Tibial artery (tissue), 4 donors: Measurements from ENCODE around the gene DIAPH1.

Experiments used
- DNase-seq, 2 donors: peaks; one replicate each; pipeline ENCODE4 v3.0.0-alpha.2; 2019
- H3K27ac ChIP-seq, 2 donors: fragments of 200-600 bp; sonication (generic) in 1 of 2; 1 replicate in 1 of 2; 2 replicates in 1 of 2; pipeline ENCODE4 v1.5.1; 2018 to 2019; ENCODE audit warnings: mild to moderate bottlenecking in 1 of 2
- H3K27me3 ChIP-seq, 2 donors: fragments of 200-600 bp; sonication (generic) in 1 of 2; one replicate each; pipeline versions ENCODE4 v1.5.1 to v1.6.0; 2016 to 2019
- H3K36me3 ChIP-seq, 3 donors: fragments of 200-600 bp; sonication (generic) in 2 of 3; one replicate each; pipeline ENCODE4 v1.5.1; 2016 to 2019; ENCODE audit warnings: mild to moderate bottlenecking in 2 of 3
- H3K4me1 ChIP-seq, 4 donors: fragments of 200-600 bp; sonication (generic) in 2 of 4; 1 replicate in 3 of 4; 2 replicates in 1 of 4; pipeline ENCODE4 v1.5.1; 2016 to 2019
- H3K4me3 ChIP-seq, 2 donors: fragments of 200-600 bp; sonication (generic) in 1 of 2; 1 replicate in 1 of 2; 2 replicates in 1 of 2; pipeline ENCODE4 v1.5.1; 2018 to 2019; ENCODE audit warnings: mild to moderate bottlenecking in 2 of 2
- H3K9me3 ChIP-seq, 3 donors: fragments of 200-600 bp; sonication (generic) in 1 of 3; one replicate each; pipeline ENCODE4 v1.5.1; 2016 to 2019
- intact Hi-C: fragments of 100-400 bp; cut with DNase I; formaldehyde crosslinking; loops from one replicate; pipeline ENCODE4 v1.15.0; 2023; ENCODE audit warnings: low total_unique reads
- TF ChIP-seq, protein P1 (sequence below), 2 experiments: fragments of 200-600 bp in 1 of 2; fragments of 450-650 bp in 1 of 2; IDR thresholded peaks; one replicate each; pipeline ENCODE4 v1.5.1; 2017 to 2019; ENCODE audit warnings: antibody characterized with exemption in 2 of 2, mild to moderate bottlenecking in 1 of 2, moderate library complexity in 1 of 2

Gene DIAPH1

DNA sequence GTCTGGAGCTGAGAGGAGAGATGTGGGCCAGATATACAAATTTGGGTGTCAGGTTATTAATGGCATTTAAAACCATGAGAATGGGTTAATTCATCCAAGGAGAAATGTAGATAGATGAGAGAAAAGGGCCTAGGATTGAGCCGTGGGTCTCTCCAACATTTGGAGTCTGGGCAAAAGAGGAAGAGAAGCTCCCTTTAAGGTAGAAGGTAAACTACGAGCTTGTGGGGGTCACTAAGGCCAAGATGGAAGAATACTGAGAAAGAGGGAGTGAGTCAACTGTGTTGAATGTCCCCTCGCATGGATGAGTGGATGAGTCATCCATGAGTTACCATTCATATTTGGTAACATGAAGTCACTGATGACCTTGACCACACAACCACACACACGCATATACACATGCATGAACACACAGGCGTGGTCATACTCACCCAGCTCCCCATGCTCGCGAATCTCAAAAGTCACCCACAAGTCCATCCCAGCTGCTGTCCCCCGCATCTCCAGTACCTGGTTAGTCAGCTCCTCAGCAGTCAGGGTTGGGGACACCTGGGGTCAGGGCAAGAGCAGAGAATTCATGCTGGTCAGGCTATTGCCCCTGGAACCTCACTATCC is 39.2 kb upstream of the DIAPH1 start:
- Histone ChIP-seq H3K27ac (no peak overlapping the region), H3K4me1 (no peaks in the 10 kb centered on the region), H3K4me3 (no peak overlapping the region), H3K27me3 (no peaks in the 10 kb centered on the region), H3K9me3 (no peaks in the 10 kb centered on the region), H3K36me3 (peaks cover 0 to 32% (median 11%) of the 10 kb centered on the region in 3 donors)
- no peak for DNase-seq
- intact Hi-C loops: no loop called here
- TF ChIP-seq, protein P1, sequence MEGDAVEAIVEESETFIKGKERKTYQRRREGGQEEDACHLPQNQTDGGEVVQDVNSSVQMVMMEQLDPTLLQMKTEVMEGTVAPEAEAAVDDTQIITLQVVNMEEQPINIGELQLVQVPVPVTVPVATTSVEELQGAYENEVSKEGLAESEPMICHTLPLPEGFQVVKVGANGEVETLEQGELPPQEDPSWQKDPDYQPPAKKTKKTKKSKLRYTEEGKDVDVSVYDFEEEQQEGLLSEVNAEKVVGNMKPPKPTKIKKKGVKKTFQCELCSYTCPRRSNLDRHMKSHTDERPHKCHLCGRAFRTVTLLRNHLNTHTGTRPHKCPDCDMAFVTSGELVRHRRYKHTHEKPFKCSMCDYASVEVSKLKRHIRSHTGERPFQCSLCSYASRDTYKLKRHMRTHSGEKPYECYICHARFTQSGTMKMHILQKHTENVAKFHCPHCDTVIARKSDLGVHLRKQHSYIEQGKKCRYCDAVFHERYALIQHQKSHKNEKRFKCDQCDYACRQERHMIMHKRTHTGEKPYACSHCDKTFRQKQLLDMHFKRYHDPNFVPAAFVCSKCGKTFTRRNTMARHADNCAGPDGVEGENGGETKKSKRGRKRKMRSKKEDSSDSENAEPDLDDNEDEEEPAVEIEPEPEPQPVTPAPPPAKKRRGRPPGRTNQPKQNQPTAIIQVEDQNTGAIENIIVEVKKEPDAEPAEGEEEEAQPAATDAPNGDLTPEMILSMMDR (IDR thresholded peaks at IDR 0.05): no peak

DNA sequence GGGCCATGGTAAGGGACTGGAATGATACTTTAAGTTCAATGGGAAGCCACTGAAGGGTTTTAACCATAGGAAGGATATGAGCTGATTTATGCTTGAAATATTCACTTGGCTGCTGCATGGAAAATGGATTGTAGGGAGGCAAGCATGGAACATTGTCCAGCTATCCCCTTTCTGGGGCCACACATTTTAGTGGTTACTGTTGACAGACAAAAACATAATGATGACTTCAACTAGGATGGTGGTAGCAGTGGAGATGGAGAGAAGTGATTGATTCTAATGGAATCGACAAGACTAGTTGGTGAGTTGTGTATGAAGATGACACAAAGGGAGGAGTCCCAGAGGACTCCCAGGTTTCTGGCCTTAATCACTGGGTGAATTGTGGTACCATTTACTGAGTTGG is 38.6 kb upstream of the DIAPH1 start:
- Histone ChIP-seq H3K4me3 (no peak overlapping the region), H3K36me3 (peaks cover 0 to 31% (median 11%) of the 10 kb centered on the region in 3 donors), H3K27me3 (no peaks in the 10 kb centered on the region), H3K4me1 (no peaks in the 10 kb centered on the region), H3K27ac (no peak overlapping the region), H3K9me3 (no peaks in the 10 kb centered on the region)
- TF ChIP-seq, protein P1 (IDR thresholded peaks at IDR 0.05): no peak
- no peak for DNase-seq
- intact Hi-C loops: no loop called here

DNA sequence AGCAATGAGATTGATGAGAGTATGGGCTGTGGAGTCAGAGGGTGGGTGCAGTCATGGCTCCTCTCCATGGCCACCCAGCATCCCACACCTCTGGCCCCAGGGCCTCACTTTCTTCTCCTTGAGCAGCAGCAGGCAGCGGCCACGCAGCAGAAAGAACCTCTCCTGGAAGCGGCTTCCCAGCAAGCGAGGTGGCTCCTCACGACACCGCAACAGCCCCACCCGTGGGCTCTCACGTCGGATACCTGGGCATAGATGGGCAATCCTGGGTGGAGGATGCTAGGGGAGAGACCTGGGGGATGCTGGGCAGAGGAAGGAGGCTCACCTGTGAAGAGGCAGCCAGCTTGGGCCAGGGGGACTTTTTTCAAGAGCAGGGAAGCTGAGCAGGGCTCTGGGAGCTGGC is 37.6 kb upstream of the DIAPH1 start:
- Histone ChIP-seq H3K36me3 (peaks cover 0 to 24% (median 11%) of the 10 kb centered on the region in 3 donors), H3K9me3 (no peaks in the 10 kb centered on the region), H3K27me3 (no peaks in the 10 kb centered on the region), H3K4me1 (peaks cover 0 to 6% (median 3%) of the 10 kb centered on the region in 4 donors), H3K4me3 (no peak overlapping the region), H3K27ac (no peak overlapping the region)
- intact Hi-C loops: no loop called here
- DNase-seq: no peak
- TF ChIP-seq, protein P1 (IDR thresholded peaks at IDR 0.05): no peak

DNA sequence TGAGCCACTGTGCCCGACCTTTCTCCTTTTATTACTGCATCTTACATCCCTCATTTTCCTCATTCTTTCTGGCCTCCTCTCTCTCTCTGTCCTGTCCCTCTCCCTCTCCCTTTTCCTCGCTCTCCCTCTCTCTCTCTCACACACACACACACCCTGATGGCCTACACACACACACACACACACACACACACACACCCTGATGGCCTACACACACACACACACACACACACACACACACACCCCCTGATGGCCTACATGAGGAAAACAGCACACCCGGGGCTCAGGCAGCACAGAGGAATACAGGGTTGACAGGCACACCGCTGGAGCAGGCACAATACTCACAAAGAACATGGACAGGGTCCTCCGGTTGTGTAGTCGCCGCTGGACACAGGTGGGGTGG is 36.2 kb upstream of the DIAPH1 start:
- Histone ChIP-seq H3K4me3 (no peak overlapping the region), H3K36me3 (peaks cover 0 to 24% (median 11%) of the 10 kb centered on the region in 3 donors), H3K27ac (no peak overlapping the region), H3K9me3 (no peaks in the 10 kb centered on the region), H3K4me1 (peaks cover 0 to 19% (median 11%) of the 10 kb centered on the region in 4 donors), H3K27me3 (no peaks in the 10 kb centered on the region)
- TF ChIP-seq, protein P1 (IDR thresholded peaks at IDR 0.05): no peak
- no peak for DNase-seq
- intact Hi-C loops: no loop called here

DNA sequence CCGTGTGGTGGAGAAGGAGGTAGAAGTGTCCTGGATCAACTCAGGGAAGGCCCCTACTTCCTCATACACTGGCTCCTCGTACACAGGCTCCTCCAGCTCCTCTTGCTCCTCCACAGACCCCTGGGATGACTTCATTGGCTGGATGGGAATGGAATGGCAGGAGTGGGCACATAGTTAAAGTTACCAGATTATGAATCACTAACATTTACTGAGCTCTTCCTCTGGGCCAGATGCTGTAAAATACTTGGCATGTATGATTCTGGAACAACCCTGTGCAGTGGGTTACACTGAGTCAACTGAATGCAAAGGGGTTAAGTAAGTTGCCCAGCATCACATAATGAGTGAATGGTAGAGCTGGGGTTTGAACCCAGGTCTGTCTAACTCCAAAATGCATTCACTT is 35.5 kb upstream of the DIAPH1 start:
- Histone ChIP-seq H3K27ac (no peak overlapping the region), H3K4me3 (no peak overlapping the region), H3K27me3 (no peaks in the 10 kb centered on the region), H3K4me1 (peaks cover 0 to 19% (median 13%) of the 10 kb centered on the region in 4 donors), H3K36me3 (peaks cover 0 to 24% (median 11%) of the 10 kb centered on the region in 3 donors), H3K9me3 (no peaks in the 10 kb centered on the region)
- TF ChIP-seq, protein P1 (IDR thresholded peaks at IDR 0.05): no peak
- intact Hi-C loops: no loop called here
- no peak for DNase-seq
